HG03064 (cell line): ENCODE data around the gene SORL1.

ENCODE experiments used
- ATAC-seq: cut with Tn5 transposase; IDR thresholded peaks from one replicate; pipeline ENCODE4 v1.9.1; 2021; ENCODE audit warnings: low read depth; ENCODE audit not compliant: unreplicated experiment

Gene SORL1

GRCh38 chr11:121449626-121450025, 2.5 kb upstream of the SORL1 start:
- ATAC-seq, result no peak

- ATAC-seq, result no peak
Observed at GRCh38 chr11:121450401-121450800, 1.7 kb upstream of the SORL1 start.

GRCh38 chr11:121451178-121451985, 732 bp upstream of the SORL1 start:
- ATAC-seq, result no peak

- ATAC-seq, result peak; percentile 6
Observed at GRCh38 chr11:121452609-121453150, 566 bp downstream of the SORL1 start, which contains the start of gene SORL1-AS1. TSS of gene SORL1-AS1 (minus strand) at chr11:121452967.

GRCh38 chr11:121453589-121454299, 1.6 kb downstream of the SORL1 start:
- no peak for ATAC-seq

GRCh38 chr11:121455115-121455514, 3.0 kb downstream of the SORL1 start:
- ATAC-seq, result no peak

GRCh38 chr11:121456151-121456550, 4.0 kb downstream of the SORL1 start:
- ATAC-seq, result no peak

GRCh38 chr11:121456816-121457431, 4.8 kb downstream of the SORL1 start:
- no peak for ATAC-seq

- ATAC-seq, result no peak
Observed at GRCh38 chr11:121458551-121458950, 6.4 kb downstream of the SORL1 start.

GRCh38 chr11:121459413-121460017, 7.4 kb downstream of the SORL1 start:
- ATAC-seq, result no peak

GRCh38 chr11:121460941-121461514, 8.9 kb downstream of the SORL1 start:
- no peak for ATAC-seq

GRCh38 chr11:121461843-121462242, 9.7 kb downstream of the SORL1 start:
- ATAC-seq, result no peak

GRCh38 chr11:121463689-121464335, 11.7 kb downstream of the SORL1 start:
- ATAC-seq, result no peak

GRCh38 chr11:121464352-121464946, 12.3 kb downstream of the SORL1 start:
- peak; percentile 42 for ATAC-seq

- ATAC-seq, result no peak
Observed at GRCh38 chr11:121465709-121466062, 13.6 kb downstream of the SORL1 start.

- ATAC-seq, result no peak
Observed at GRCh38 chr11:121466063-121466794, 14.1 kb downstream of the SORL1 start.

- no peak for ATAC-seq
Observed at GRCh38 chr11:121467471-121467870, 15.4 kb downstream of the SORL1 start.

GRCh38 chr11:121467965-121468364, 15.9 kb downstream of the SORL1 start:
- ATAC-seq, result peak; percentile 35

GRCh38 chr11:121469910-121470309, 17.8 kb downstream of the SORL1 start:
- no peak for ATAC-seq
